Sigmoid colon (tissue), 7 donors: ENCODE data around the gene STK10. TPM values are rescaled to one million over a fixed set of nuclear protein-coding genes. Genes with fewer than 3 reads are reported as not detected.

Source experiments
- DNase-seq: peaks from one replicate; pipeline ENCODE4 v3.0.0-alpha.2; 2019
- H3K27ac ChIP-seq, 4 donors: fragments of 200-600 bp; sonication (generic); one replicate each; pipeline ENCODE4 v1.5.1; 2016 to 2019; ENCODE audit warnings: mild to moderate bottlenecking in 1 of 4
- H3K27me3 ChIP-seq, 3 donors: fragments of 200-600 bp; sonication (generic); one replicate each; pipeline ENCODE4 v1.5.1; 2019; ENCODE audit warnings: mild to moderate bottlenecking in 1 of 3
- H3K36me3 ChIP-seq, 4 donors: fragments of 200-600 bp; sonication (generic); one replicate each; pipeline ENCODE4 v1.5.1; 2016 to 2019
- H3K4me1 ChIP-seq, 4 donors: fragments of 200-600 bp; sonication (generic); one replicate each; pipeline ENCODE4 v1.5.1; 2017 to 2019
- H3K4me3 ChIP-seq, 4 donors: fragments of 200-600 bp; sonication (generic); one replicate each; pipeline ENCODE4 v1.5.1; 2017 to 2019; ENCODE audit warnings: mild to moderate bottlenecking in 2 of 4, moderate library complexity in 1 of 4
- H3K9me3 ChIP-seq, 4 donors: fragments of 200-600 bp in 3 of 4; sonication (generic) in 3 of 4; one replicate each; pipeline versions ENCODE4 v1.5.1 to v1.6.1; 2013 to 2019
- EP300 ChIP-seq, 4 donors: sonication (generic); formaldehyde crosslinking; IDR thresholded peaks; one replicate each; pipeline ENCODE4 v1.6.1; 2017; ENCODE audit warnings: antibody characterized with exemption in 4 of 4
- POLR2A ChIP-seq, 2 donors: fragments of 450-650 bp; IDR thresholded peaks; one replicate each; pipeline ENCODE4 v1.6.1; 2016; ENCODE audit warnings: antibody characterized with exemption in 2 of 2, mild to moderate bottlenecking in 2 of 2, moderate library complexity in 2 of 2
- POLR2AphosphoS5 ChIP-seq, 4 donors: sonication (generic); formaldehyde crosslinking; IDR thresholded peaks; one replicate each; pipeline ENCODE4 v1.6.1; 2017; ENCODE audit warnings: antibody characterized with exemption in 4 of 4
- WGBS, 2 donors: extraction: QIAGEN DNeasy Blood & Tissue Kit; methylation state at CpG; one replicate each; pipeline ENCODE4 v1.1.7; 2013; 5-methylcytosine and 5-hydroxymethylcytosine counted together
- intact Hi-C: fragments of 100-400 bp; cut with DNase I; formaldehyde crosslinking; loops from one replicate; pipeline ENCODE4 v1.15.1; 2023
- polyA plus RNA-seq, 3 donors: library from polyadenylated mRNA; stranded (reverse); fragments of 200-250 nt; gene quantifications; one replicate each; pipeline ENCODE4 v1.2.3, GENCODE V29; 2013
- total RNA-seq, 4 donors: library from RNA; depleted of rRNA; stranded (reverse); fragments of >200 nt; gene quantifications; one replicate each; pipeline ENCODE4 v1.1.0, GENCODE V29; 2016
- TF ChIP-seq, protein P1 (sequence below), 4 experiments: fragments of 450-650 bp in 3 of 4; fragments of 200-600 bp in 1 of 4; IDR thresholded peaks; one replicate each; pipeline ENCODE4 v1.5.1; 2016 to 2019; ENCODE audit warnings: antibody characterized with exemption in 4 of 4, mild to moderate bottlenecking in 3 of 4, moderate library complexity in 2 of 4
- donor health status: healthy with polysubstance abuse.
- donor health status: Bipolar disorder and iron deficiency.
- donor health status: healthy.

STK10 gene
- total and polyA plus RNA-seq, 7 donors = 4.2 to 28.6 (median 12.5) TPM

DNA sequence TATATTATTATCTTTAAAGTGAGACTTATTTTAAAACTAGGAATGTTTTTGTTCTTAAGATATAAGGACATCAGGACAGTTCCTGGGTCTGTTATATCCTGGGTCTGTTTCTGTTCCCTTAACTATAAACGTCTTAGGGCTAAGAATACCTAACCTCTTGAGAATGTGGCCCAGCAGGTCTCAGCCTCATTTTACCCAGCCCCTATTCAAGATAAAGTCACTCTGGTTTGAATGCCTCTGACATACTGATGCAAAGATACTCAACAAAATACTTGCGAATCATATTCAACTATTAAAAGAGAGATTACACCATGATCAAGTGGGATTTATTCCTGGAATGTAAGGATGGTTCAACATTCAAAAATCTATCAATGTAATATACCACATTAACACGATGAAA is 51.0 kb downstream of the STK10 start:
- H3K4me3 ChIP-seq = no peak overlapping the region
- no peak for DNase-seq
- no peak overlapping the region for H3K27ac ChIP-seq
- TF ChIP-seq POLR2AphosphoS5 (IDR thresholded peaks at IDR 0.05) (no peak), EP300 (IDR thresholded peaks at IDR 0.05) (no peak), POLR2A (IDR thresholded peaks at IDR 0.05) (no peak)
- TF ChIP-seq, protein P1, sequence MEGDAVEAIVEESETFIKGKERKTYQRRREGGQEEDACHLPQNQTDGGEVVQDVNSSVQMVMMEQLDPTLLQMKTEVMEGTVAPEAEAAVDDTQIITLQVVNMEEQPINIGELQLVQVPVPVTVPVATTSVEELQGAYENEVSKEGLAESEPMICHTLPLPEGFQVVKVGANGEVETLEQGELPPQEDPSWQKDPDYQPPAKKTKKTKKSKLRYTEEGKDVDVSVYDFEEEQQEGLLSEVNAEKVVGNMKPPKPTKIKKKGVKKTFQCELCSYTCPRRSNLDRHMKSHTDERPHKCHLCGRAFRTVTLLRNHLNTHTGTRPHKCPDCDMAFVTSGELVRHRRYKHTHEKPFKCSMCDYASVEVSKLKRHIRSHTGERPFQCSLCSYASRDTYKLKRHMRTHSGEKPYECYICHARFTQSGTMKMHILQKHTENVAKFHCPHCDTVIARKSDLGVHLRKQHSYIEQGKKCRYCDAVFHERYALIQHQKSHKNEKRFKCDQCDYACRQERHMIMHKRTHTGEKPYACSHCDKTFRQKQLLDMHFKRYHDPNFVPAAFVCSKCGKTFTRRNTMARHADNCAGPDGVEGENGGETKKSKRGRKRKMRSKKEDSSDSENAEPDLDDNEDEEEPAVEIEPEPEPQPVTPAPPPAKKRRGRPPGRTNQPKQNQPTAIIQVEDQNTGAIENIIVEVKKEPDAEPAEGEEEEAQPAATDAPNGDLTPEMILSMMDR (IDR thresholded peaks at IDR 0.05) = no peak
- 92% methylated on average over 3 of the region's 3 CpGs for WGBS, 2 donors
- no peaks in the 10 kb centered on the region for H3K27me3 ChIP-seq
- no peaks in the 10 kb centered on the region for H3K36me3 ChIP-seq
- no peaks in the 10 kb centered on the region for H3K4me1 ChIP-seq
- intact Hi-C loops = no loop called here
- H3K9me3 ChIP-seq = no peaks in the 10 kb centered on the region

DNA sequence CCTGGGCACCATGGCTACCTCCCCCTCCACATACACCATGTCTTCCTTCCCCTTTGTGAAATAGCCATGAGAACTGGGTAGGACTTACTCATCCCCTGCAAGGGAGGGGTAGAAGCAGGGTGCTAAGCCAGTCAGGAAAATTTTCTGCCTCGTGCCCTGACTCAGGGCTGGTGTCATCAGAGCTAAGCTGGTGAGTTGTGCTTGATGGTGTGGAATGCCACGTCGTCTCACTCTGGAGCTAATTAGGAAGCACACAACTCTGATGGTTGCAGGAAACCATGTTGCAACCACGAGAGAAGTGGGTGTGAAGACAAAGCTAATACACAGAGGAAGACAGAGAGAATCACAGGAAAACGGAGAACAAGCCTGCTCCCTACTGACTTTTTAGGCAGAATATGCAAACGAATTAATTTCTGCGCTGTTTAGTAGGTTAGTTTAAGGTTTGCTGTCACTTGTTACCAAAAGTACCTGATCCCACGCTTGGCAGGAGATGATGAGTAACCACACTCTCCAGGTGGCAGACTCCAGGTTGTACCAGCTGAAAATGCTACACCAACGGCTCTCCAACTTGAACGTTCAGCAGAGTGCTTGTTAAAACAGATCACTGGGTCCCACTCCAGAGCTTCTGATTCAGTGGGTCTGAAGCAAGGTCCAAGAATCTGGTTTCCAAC is 54.5 kb downstream of the STK10 start:
- TF ChIP-seq, protein P1 (IDR thresholded peaks at IDR 0.05) = no peak
- TF ChIP-seq POLR2AphosphoS5 (IDR thresholded peaks at IDR 0.05) = peak in 1 of 4 donors; percentile 39
- peak in 1 of 4 donors; percentile 10 for TF ChIP-seq EP300 (IDR thresholded peaks at IDR 0.05)
- no peak for TF ChIP-seq POLR2A (IDR thresholded peaks at IDR 0.05)
- Histone ChIP-seq H3K36me3 (no peaks in the 10 kb centered on the region), H3K4me3 (no peak overlapping the region), H3K27me3 (no peaks in the 10 kb centered on the region), H3K4me1 (no peaks in the 10 kb centered on the region), H3K9me3 (no peaks in the 10 kb centered on the region), H3K27ac (peak overlapping the region in 2 of 4 donors; percentile 27 to 33)
- DNase-seq = peak; percentile 73
- intact Hi-C loops = no loop called here
- 64 to 82% methylated on average over 10 of the region's 10 CpGs for WGBS, 2 donors

DNA sequence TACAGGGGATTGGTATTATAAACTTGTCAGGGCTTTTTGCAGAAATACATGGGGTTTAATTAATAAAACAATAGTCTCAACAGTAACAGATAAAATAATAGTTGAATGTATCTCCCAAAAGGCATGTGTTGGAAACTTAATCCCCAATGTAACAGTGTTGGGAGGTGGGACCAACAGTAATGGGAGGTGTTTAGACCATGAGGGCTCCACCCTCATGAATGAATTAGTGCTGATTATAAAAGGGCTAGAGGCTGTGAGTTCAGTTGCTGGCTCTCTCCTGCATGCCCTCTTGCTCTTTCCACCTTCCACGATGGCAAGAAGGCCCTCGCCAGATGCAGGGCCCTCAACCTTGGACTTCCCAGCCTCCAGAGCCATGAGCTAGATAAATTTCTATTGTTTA is 56.3 kb downstream of the STK10 start:
- DNase-seq = no peak
- Histone ChIP-seq H3K9me3 (no peaks in the 10 kb centered on the region), H3K4me3 (no peak overlapping the region), H3K4me1 (no peaks in the 10 kb centered on the region), H3K27ac (peak overlapping the region in 1 of 4 donors; percentile 31), H3K27me3 (no peaks in the 10 kb centered on the region), H3K36me3 (no peaks in the 10 kb centered on the region)
- TF ChIP-seq POLR2A (IDR thresholded peaks at IDR 0.05) (no peak), EP300 (IDR thresholded peaks at IDR 0.05) (no peak), POLR2AphosphoS5 (IDR thresholded peaks at IDR 0.05) (no peak)
- TF ChIP-seq, protein P1 (IDR thresholded peaks at IDR 0.05) = no peak
- 99 to 100% methylated on average over 2 of the region's 2 CpGs for WGBS, 2 donors
- intact Hi-C loops = no loop called here

DNA sequence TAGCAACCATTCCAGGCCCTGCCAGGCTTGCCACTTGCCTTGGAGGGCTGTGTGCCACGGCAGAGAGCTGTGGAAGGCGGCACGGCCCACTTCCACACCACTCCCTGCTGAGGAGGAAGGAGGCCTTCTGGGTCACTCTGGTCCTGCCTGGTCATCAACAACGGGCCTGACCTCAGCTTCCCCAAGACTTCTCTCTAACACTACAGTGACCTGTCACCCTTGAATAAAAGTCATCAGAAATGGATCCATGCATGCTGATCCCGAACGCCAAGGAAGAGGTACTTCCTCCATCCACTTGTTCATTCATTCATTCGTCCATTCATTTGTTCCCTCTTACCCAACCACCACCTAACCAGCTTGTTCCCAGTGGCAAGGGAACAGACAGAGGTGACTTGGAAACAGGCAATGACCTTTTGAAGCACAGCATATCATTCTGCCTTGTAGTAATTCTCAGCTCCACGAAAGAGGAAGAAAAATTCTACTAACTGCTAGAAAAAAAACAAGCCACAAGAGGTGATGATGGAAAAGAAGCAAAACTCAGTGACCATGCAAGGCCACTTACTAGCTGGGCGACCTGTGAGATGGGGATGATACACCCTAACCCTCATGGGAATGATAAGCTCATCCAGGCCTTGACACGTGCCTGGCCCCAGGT is 58.6 kb downstream of the STK10 start:
- no peaks in the 10 kb centered on the region for H3K4me1 ChIP-seq
- no peak overlapping the region for H3K4me3 ChIP-seq
- H3K27ac ChIP-seq = no peak overlapping the region
- TF ChIP-seq, protein P1 (IDR thresholded peaks at IDR 0.05) = no peak
- TF ChIP-seq EP300 (IDR thresholded peaks at IDR 0.05) (no peak), POLR2AphosphoS5 (IDR thresholded peaks at IDR 0.05) (no peak), POLR2A (IDR thresholded peaks at IDR 0.05) (no peak)
- no peak for DNase-seq
- WGBS, 2 donors = 89 to 91% methylated on average over 10 of the region's 10 CpGs
- H3K27me3 ChIP-seq = no peaks in the 10 kb centered on the region
- intact Hi-C loops = no loop called here
- H3K36me3 ChIP-seq = peaks cover 0 to 4% (median 0%) of the 10 kb centered on the region in 4 donors
- no peaks in the 10 kb centered on the region for H3K9me3 ChIP-seq
